RWPE1 (cell line): ENCODE results near the gene IRF2.

Source experiments
- CTCF ChIA-PET: fragments of 350-600 bp; sonication (Branson Sonifier 250); formaldehyde crosslinking; extraction: SDS; loops from one replicate; lab custom pipeline; 2021; lab: Yijun Ruan, JAX
- POLR2A ChIA-PET: fragments of 400-600 bp; formaldehyde crosslinking; extraction: SDS; loops from one replicate; lab custom pipeline; 2020; ENCODE audit warnings: antibody characterized with exemption; ENCODE audit not compliant: low non-redundant PET; lab: Yijun Ruan, JAX
- DNase-seq: peaks from one replicate; pipeline ENCODE4 v3.0.0; 2012; ENCODE audit warnings: low spot score
- H3K27ac ChIP-seq: fragments of 450-650 bp; 2 replicates; pipeline ENCODE4 v1.5.1; 2017
- CTCF ChIP-seq: fragments of 450-650 bp; conservative IDR thresholded peaks from 2 replicates; pipeline ENCODE4 v1.5.1; 2017; ENCODE audit warnings: low read depth, mild to moderate bottlenecking

IRF2 gene

GRCh38 chr4:184443318-184443717 is 31.0 kb downstream of the IRF2 start:
- no peak for TF ChIP-seq CTCF
- no peak overlapping the region for H3K27ac ChIP-seq
- ChIA-PET CTCF (interaction anchor here (0.8 kb wide), 1 partner anchor 26 kb away, joined by 3 read pairs; no protein-coding TSS in a partner anchor), POLR2A (no interaction called here)
- no peak for DNase-seq

- H3K27ac ChIP-seq = no peak overlapping the region
- TF ChIP-seq CTCF = no peak
- CTCF ChIA-PET = no interaction called here
- no peak for DNase-seq
- POLR2A ChIA-PET = no interaction called here
These were observed 32.1 kb downstream of the IRF2 start for GRCh38 chr4:184442314-184442635.

GRCh38 chr4:184441461-184442313 is 32.7 kb downstream of the IRF2 start:
- H3K27ac ChIP-seq = no peak overlapping the region
- ChIA-PET CTCF (no interaction called here), POLR2A (no interaction called here)
- no peak for TF ChIP-seq CTCF
- no peak for DNase-seq

- POLR2A ChIA-PET = no interaction called here
- TF ChIP-seq CTCF = no peak
- CTCF ChIA-PET = interaction anchor here (0.6 kb wide), 1 partner anchor 345 kb away, joined by 5 read pairs; no protein-coding TSS in a partner anchor
- no peak for DNase-seq
- 0 out of 2 replicates have a peak overlapping the region, but pooled peaks have one; percentile 5 for H3K27ac ChIP-seq
These were observed 33.6 kb downstream of the IRF2 start for GRCh38 chr4:184440595-184441358.

- ChIA-PET CTCF (interaction anchor here (0.6 kb wide), 1 partner anchor 346 kb away, joined by 5 read pairs; no protein-coding TSS in a partner anchor), POLR2A (no interaction called here)
- no peak for TF ChIP-seq CTCF
- H3K27ac ChIP-seq = 0 out of 2 replicates have a peak overlapping the region, but pooled peaks have one; percentile 5
- DNase-seq = no peak
These were observed 34.3 kb downstream of the IRF2 start for GRCh38 chr4:184439856-184440594.

GRCh38 chr4:184439386-184439785 is 35.0 kb downstream of the IRF2 start:
- no peak for TF ChIP-seq CTCF
- ChIA-PET CTCF (no interaction called here), POLR2A (no interaction called here)
- no peak overlapping the region for H3K27ac ChIP-seq
- no peak for DNase-seq
